ENCODE data around the gene RNF144B. TPM values are rescaled to one million over a fixed set of nuclear protein-coding genes. Genes with fewer than 3 reads are reported as not detected.

Gene RNF144B
- total RNA-seq, 1 donor from 2014 or later, result 14.7 TPM

DNA sequence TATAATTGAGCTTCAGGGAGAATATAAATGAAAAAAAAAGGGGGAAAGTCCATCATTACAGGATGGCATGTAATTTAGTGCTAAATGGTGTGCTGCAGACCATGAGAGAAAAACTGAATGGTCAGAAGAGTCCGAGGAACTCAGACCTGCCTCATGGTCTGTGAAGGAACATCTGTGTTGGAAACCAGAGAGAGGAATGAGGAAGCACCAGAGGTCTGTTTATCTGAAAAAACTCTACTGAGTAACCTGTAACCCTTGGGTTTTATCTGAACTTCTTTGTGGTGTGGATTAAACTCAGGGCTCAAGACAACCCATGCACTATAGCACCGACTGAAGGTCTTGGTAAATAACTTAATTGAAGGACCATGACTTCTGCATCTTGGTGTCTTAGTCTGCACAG lies 108.1 kb downstream of the RNF144B start:
- no peak for DNase-seq (ENCODE audit: extremely low spot score, unreplicated experiment)
- H3K27ac Mint-ChIP-seq (ENCODE audit: unreplicated experiment), result no peak overlapping the region
- no peaks in the 10 kb centered on the region for H3K27me3 Mint-ChIP-seq (ENCODE audit: unreplicated experiment)
- peaks cover 7% of the 10 kb centered on the region for H3K4me1 Mint-ChIP-seq (ENCODE audit: unreplicated experiment)
- H3K9me3 Mint-ChIP-seq (ENCODE audit: unreplicated experiment), result no peaks in the 10 kb centered on the region
- no peak overlapping the region for H3K4me3 Mint-ChIP-seq (ENCODE audit: unreplicated experiment)
- no peaks in the 10 kb centered on the region for H3K36me3 Mint-ChIP-seq (ENCODE audit: unreplicated experiment)
- TF ChIP-seq, protein P1, sequence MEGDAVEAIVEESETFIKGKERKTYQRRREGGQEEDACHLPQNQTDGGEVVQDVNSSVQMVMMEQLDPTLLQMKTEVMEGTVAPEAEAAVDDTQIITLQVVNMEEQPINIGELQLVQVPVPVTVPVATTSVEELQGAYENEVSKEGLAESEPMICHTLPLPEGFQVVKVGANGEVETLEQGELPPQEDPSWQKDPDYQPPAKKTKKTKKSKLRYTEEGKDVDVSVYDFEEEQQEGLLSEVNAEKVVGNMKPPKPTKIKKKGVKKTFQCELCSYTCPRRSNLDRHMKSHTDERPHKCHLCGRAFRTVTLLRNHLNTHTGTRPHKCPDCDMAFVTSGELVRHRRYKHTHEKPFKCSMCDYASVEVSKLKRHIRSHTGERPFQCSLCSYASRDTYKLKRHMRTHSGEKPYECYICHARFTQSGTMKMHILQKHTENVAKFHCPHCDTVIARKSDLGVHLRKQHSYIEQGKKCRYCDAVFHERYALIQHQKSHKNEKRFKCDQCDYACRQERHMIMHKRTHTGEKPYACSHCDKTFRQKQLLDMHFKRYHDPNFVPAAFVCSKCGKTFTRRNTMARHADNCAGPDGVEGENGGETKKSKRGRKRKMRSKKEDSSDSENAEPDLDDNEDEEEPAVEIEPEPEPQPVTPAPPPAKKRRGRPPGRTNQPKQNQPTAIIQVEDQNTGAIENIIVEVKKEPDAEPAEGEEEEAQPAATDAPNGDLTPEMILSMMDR (IDR thresholded peaks at IDR 0.05), result no peak

DNA sequence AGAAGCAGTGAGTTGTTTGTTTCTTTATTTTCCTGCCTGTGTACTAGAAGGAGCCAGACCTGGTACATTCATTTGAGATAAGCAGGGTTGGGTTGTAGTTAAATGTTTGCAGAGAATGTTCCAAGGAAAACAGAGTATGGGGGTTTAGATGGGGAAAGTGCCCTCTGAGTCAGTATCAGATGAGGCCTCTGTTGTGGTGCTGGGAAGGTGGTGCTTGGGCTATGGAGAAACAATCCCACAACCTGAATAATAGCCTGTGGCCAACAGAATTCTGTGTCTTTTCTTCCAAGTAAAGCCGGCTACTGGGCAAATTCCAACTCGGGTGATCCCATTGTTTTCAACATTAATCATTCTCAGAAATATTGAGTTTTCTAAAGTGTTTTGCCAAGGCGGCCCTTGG lies 109.3 kb downstream of the RNF144B start:
- Mint-ChIP-seq H3K4me3 (ENCODE audit: unreplicated experiment) (no peak overlapping the region), H3K9me3 (ENCODE audit: unreplicated experiment) (no peaks in the 10 kb centered on the region), H3K27me3 (ENCODE audit: unreplicated experiment) (no peaks in the 10 kb centered on the region), H3K4me1 (ENCODE audit: unreplicated experiment) (peaks cover 4% of the 10 kb centered on the region), H3K36me3 (ENCODE audit: unreplicated experiment) (no peaks in the 10 kb centered on the region), H3K27ac (ENCODE audit: unreplicated experiment) (no peak overlapping the region)
- TF ChIP-seq, protein P1 (IDR thresholded peaks at IDR 0.05), result no peak
- no peak for DNase-seq (ENCODE audit: extremely low spot score, unreplicated experiment)

DNA sequence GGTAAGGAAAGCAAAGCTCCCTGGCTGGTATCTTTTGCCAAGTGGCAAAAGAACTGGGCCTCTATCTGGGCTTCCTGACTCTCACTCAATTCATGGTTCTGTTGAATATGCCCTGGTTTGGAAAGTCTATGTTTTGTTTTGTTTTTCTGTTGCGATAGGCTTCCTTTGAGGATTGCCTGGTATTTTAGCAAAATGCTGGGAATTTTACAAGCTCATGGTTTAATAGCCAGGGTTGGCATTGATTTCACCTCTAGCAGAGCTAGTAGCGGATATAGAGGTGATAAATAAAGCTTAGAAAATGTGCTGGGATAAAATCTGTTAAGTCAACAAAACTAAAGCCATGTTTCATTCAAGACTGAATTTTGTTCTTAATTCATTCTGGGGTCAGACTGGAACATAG lies 109.9 kb downstream of the RNF144B start:
- Mint-ChIP-seq H3K4me3 (ENCODE audit: unreplicated experiment) (no peak overlapping the region), H3K36me3 (ENCODE audit: unreplicated experiment) (no peaks in the 10 kb centered on the region), H3K27ac (ENCODE audit: unreplicated experiment) (no peak overlapping the region), H3K9me3 (ENCODE audit: unreplicated experiment) (no peaks in the 10 kb centered on the region), H3K27me3 (ENCODE audit: unreplicated experiment) (no peaks in the 10 kb centered on the region), H3K4me1 (ENCODE audit: unreplicated experiment) (peaks cover 5% of the 10 kb centered on the region)
- no peak for DNase-seq (ENCODE audit: extremely low spot score, unreplicated experiment)
- TF ChIP-seq, protein P1 (IDR thresholded peaks at IDR 0.05), result no peak

DNA sequence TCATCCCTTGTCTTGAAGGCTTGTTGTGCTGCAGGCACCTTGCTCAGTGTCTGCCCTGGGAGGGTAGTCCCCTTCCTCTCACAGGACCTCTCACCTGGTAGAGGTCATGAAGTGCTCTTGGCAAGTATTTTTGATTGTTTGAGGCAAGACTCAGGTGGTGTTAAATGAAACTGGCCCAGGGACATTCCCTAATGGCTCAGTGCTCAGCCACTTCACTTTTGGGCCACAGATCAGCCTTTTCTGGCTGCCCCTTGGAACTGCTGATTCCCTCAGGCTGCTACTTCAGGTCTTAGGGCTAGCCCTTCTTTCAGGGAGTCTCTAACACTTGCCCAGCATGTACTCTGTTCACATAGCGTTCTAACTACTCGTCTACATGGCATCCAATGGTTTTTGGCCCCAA lies 111.3 kb downstream of the RNF144B start:
- H3K36me3 Mint-ChIP-seq (ENCODE audit: unreplicated experiment), result no peaks in the 10 kb centered on the region
- H3K27ac Mint-ChIP-seq (ENCODE audit: unreplicated experiment), result no peak overlapping the region
- TF ChIP-seq, protein P1 (IDR thresholded peaks at IDR 0.05), result no peak
- H3K4me1 Mint-ChIP-seq (ENCODE audit: unreplicated experiment), result peaks cover 12% of the 10 kb centered on the region
- H3K27me3 Mint-ChIP-seq (ENCODE audit: unreplicated experiment), result no peaks in the 10 kb centered on the region
- no peak for DNase-seq (ENCODE audit: extremely low spot score, unreplicated experiment)
- H3K9me3 Mint-ChIP-seq (ENCODE audit: unreplicated experiment), result no peaks in the 10 kb centered on the region
- H3K4me3 Mint-ChIP-seq (ENCODE audit: unreplicated experiment), result no peak overlapping the region

DNA sequence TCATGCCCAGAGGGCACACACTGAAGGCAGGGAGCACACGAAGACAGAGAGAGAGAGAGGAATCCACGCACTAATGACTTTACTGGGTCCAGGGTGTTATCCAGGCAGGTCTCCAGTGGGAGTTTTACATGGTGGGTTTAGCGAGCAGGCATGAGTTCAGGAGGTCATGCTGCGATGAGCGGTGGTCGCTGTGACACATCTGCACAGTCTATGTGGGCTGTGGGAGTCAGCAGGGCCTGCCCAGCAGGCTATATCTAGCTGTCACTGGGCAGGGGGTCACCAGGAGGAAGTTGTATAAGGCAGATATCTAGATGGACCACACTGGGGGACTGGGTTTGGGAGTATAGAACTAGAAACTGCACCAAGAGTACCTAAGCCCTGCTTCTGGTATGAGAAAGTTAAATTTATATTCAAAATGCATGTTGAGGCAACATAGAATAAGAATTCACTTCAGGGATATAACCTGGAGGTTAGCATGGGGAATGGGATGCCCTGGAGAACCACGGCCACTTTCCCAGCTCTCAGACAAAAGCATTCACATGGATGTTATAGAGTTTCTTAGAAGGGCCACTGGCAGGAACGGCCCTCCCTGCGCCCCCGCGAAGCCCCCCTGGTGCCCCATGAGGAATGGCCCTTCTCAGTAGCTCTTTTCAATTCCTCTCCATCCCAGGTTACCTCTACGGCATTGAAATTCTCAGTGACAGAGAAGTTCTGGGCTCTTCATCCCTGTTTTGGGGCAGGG lies 113.9 kb downstream of the RNF144B start:
- DNase-seq (ENCODE audit: extremely low spot score, unreplicated experiment), result no peak
- H3K27me3 Mint-ChIP-seq (ENCODE audit: unreplicated experiment), result no peaks in the 10 kb centered on the region
- TF ChIP-seq, protein P1 (IDR thresholded peaks at IDR 0.05), result no peak
- H3K4me3 Mint-ChIP-seq (ENCODE audit: unreplicated experiment), result no peak overlapping the region
- peaks cover 15% of the 10 kb centered on the region for H3K4me1 Mint-ChIP-seq (ENCODE audit: unreplicated experiment)
- no peaks in the 10 kb centered on the region for H3K36me3 Mint-ChIP-seq (ENCODE audit: unreplicated experiment)
- peak overlapping the region; percentile 52 for H3K27ac Mint-ChIP-seq (ENCODE audit: unreplicated experiment)
- H3K9me3 Mint-ChIP-seq (ENCODE audit: unreplicated experiment), result no peaks in the 10 kb centered on the region
